Tibial artery (tissue), 4 donors: ENCODE results near the gene FCN3.

Source experiments
- DNase-seq, 2 donors: peaks; one replicate each; pipeline ENCODE4 v3.0.0-alpha.2; 2019
- H3K27ac ChIP-seq, 2 donors: fragments of 200-600 bp; sonication (generic) in 1 of 2; 1 replicate in 1 of 2; 2 replicates in 1 of 2; pipeline ENCODE4 v1.5.1; 2018 to 2019; ENCODE audit warnings: mild to moderate bottlenecking in 1 of 2
- H3K27me3 ChIP-seq, 2 donors: fragments of 200-600 bp; sonication (generic) in 1 of 2; one replicate each; pipeline versions ENCODE4 v1.5.1 to v1.6.0; 2016 to 2019
- H3K36me3 ChIP-seq, 3 donors: fragments of 200-600 bp; sonication (generic) in 2 of 3; one replicate each; pipeline ENCODE4 v1.5.1; 2016 to 2019; ENCODE audit warnings: mild to moderate bottlenecking in 2 of 3
- H3K4me1 ChIP-seq, 4 donors: fragments of 200-600 bp; sonication (generic) in 2 of 4; 1 replicate in 3 of 4; 2 replicates in 1 of 4; pipeline ENCODE4 v1.5.1; 2016 to 2019
- H3K4me3 ChIP-seq, 2 donors: fragments of 200-600 bp; sonication (generic) in 1 of 2; 1 replicate in 1 of 2; 2 replicates in 1 of 2; pipeline ENCODE4 v1.5.1; 2018 to 2019; ENCODE audit warnings: mild to moderate bottlenecking in 2 of 2
- H3K9me3 ChIP-seq, 3 donors: fragments of 200-600 bp; sonication (generic) in 1 of 3; one replicate each; pipeline ENCODE4 v1.5.1; 2016 to 2019
- CTCF ChIP-seq, 2 experiments: fragments of 200-600 bp in 1 of 2; fragments of 450-650 bp in 1 of 2; IDR thresholded peaks; one replicate each; pipeline ENCODE4 v1.5.1; 2017 to 2019; ENCODE audit warnings: antibody characterized with exemption in 2 of 2, mild to moderate bottlenecking in 1 of 2, moderate library complexity in 1 of 2
- intact Hi-C: fragments of 100-400 bp; cut with DNase I; formaldehyde crosslinking; loops from one replicate; pipeline ENCODE4 v1.15.0; 2023; ENCODE audit warnings: low total_unique reads

The FCN3 gene

GRCh38 chr1:27394925-27395324 lies 20.3 kb upstream of the FCN3 start:
- H3K9me3 ChIP-seq = no peaks in the 10 kb centered on the region
- H3K27me3 ChIP-seq = peaks cover 0 to 7% of the 10 kb centered on the region in 2 donors
- no peak for TF ChIP-seq CTCF (IDR thresholded peaks at IDR 0.05)
- peaks cover 0 to 34% (median 19%) of the 10 kb centered on the region in 4 donors for H3K4me1 ChIP-seq
- no peak overlapping the region for H3K27ac ChIP-seq
- peak in 1 of 2 donors; percentile 60 for DNase-seq
- no peaks in the 10 kb centered on the region for H3K36me3 ChIP-seq
- intact Hi-C loops = loop anchor here (5.0 to 10.0 kb wide), 2 partner anchors 38 to 270 kb away; no protein-coding TSS in a partner anchor
- no peak overlapping the region for H3K4me3 ChIP-seq

- no peaks in the 10 kb centered on the region for H3K36me3 ChIP-seq
- TF ChIP-seq CTCF (IDR thresholded peaks at IDR 0.05) = no peak
- peaks cover 0 to 28% (median 19%) of the 10 kb centered on the region in 4 donors for H3K4me1 ChIP-seq
- no peak for DNase-seq
- H3K4me3 ChIP-seq = no peak overlapping the region
- intact Hi-C loops = loop anchor here (5.0 to 10.0 kb wide), 2 partner anchors 37 to 271 kb away; no protein-coding TSS in a partner anchor
- H3K27me3 ChIP-seq = peaks cover 0 to 10% of the 10 kb centered on the region in 2 donors
- no peak overlapping the region for H3K27ac ChIP-seq
- H3K9me3 ChIP-seq = no peaks in the 10 kb centered on the region
Observed at GRCh38 chr1:27394282-27394658, 19.6 kb upstream of the FCN3 start.

- H3K27me3 ChIP-seq = peaks cover 0 to 10% of the 10 kb centered on the region in 2 donors
- H3K4me3 ChIP-seq = no peak overlapping the region
- no peaks in the 10 kb centered on the region for H3K36me3 ChIP-seq
- H3K4me1 ChIP-seq = peaks cover 0 to 27% (median 19%) of the 10 kb centered on the region in 4 donors
- no peak for TF ChIP-seq CTCF (IDR thresholded peaks at IDR 0.05)
- no peak overlapping the region for H3K27ac ChIP-seq
- no peaks in the 10 kb centered on the region for H3K9me3 ChIP-seq
- DNase-seq = no peak
- intact Hi-C loops = loop anchor here (2.0 to 10.0 kb wide), 3 partner anchors 36 to 271 kb away; no protein-coding TSS in a partner anchor
Observed at GRCh38 chr1:27393641-27394281, 19.1 kb upstream of the FCN3 start.

- Histone ChIP-seq H3K9me3 (no peaks in the 10 kb centered on the region), H3K27me3 (peaks cover 0 to 10% of the 10 kb centered on the region in 2 donors), H3K27ac (peak overlapping the region; percentile 8 to 26), H3K4me1 (peaks cover 0 to 27% (median 19%) of the 10 kb centered on the region in 4 donors), H3K4me3 (peak overlapping the region; percentile 42 to 53), H3K36me3 (no peaks in the 10 kb centered on the region)
- intact Hi-C loops = loop anchor here (2.0 to 10.0 kb wide), 3 partner anchors 36 to 272 kb away; no protein-coding TSS in a partner anchor
- DNase-seq = no peak
- no peak for TF ChIP-seq CTCF (IDR thresholded peaks at IDR 0.05)
Observed at GRCh38 chr1:27392778-27393635, 18.4 kb upstream of the FCN3 start.

- Histone ChIP-seq H3K27ac (peak within 1 kb of the TSS; percentile 19 to 26), H3K9me3 (no peaks in the 10 kb centered on the region), H3K4me1 (peaks cover 0 to 27% (median 19%) of the 10 kb centered on the region in 4 donors), H3K36me3 (no peaks in the 10 kb centered on the region), H3K27me3 (peaks cover 0 to 10% of the 10 kb centered on the region in 2 donors), H3K4me3 (peak within 1 kb of the TSS; percentile 42 to 53)
- peak; percentile 86 to 87 for DNase-seq
- intact Hi-C loops = loop anchor here (2.0 to 10.0 kb wide), 3 partner anchors 35 to 273 kb away; no protein-coding TSS in a partner anchor
- TF ChIP-seq CTCF (IDR thresholded peaks at IDR 0.05) = peak; percentile 41 to 54
Observed at GRCh38 chr1:27392096-27392777, 17.6 kb upstream of the FCN3 start, which contains the start of gene GPR3. Gene GPR3, plus strand, starts transcription at chr1:27392622. Its CDS starts 1,177 bp downstream, at chr1:27393799.
